ENCODE data around the gene DENND1A.

DNA sequence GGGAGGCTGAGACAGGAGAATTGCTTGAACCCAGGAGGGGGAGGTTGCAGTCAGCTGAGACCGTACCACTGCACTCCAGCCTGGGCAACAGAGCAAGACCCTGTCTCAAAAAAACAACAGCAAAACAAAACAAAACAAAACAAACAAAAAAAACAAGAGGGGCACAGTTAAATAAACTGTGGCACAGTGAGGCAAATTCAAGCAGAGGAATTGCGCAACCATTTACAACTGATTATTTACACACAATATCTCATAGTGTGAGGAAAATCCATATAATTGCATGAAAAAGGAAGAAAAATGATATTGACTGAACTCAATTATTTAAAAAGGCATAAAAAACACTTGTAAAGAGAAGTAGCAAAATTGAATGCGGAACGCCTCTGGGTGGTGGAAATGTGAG, 412.4 kb downstream of the DENND1A start:
- TF ChIP-seq, protein P1, sequence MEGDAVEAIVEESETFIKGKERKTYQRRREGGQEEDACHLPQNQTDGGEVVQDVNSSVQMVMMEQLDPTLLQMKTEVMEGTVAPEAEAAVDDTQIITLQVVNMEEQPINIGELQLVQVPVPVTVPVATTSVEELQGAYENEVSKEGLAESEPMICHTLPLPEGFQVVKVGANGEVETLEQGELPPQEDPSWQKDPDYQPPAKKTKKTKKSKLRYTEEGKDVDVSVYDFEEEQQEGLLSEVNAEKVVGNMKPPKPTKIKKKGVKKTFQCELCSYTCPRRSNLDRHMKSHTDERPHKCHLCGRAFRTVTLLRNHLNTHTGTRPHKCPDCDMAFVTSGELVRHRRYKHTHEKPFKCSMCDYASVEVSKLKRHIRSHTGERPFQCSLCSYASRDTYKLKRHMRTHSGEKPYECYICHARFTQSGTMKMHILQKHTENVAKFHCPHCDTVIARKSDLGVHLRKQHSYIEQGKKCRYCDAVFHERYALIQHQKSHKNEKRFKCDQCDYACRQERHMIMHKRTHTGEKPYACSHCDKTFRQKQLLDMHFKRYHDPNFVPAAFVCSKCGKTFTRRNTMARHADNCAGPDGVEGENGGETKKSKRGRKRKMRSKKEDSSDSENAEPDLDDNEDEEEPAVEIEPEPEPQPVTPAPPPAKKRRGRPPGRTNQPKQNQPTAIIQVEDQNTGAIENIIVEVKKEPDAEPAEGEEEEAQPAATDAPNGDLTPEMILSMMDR (IDR thresholded peaks at IDR 0.05): no peak
- no peak for TF ChIP-seq POLR2A (IDR thresholded peaks at IDR 0.05)
